Dendritic cell treated with granulocyte-macrophage colony-stimulating factor and Interleukin-4, amounts not matched to agents 40 ng/mL and 50 ng/mL, for 4 days (primary cell): ENCODE results near the gene RAMP1.
A peak's percentile ranks its signal among the peaks of the same experiment; 100 is the strongest.
"Not testable (repeated sequence)": the region's sequence is repeated elsewhere in the genome, so short reads cannot be mapped to it uniquely, and the experiment has no call there.

Source experiments
- H3K27ac Mint-ChIP-seq: one replicate; pipeline ENCODE4 v1.8.0; 2022; ENCODE audit warnings: mild to moderate bottlenecking, mixed read lengths
- H3K27me3 Mint-ChIP-seq: one replicate; pipeline ENCODE4 v1.8.0; 2022; ENCODE audit warnings: mild to moderate bottlenecking, mixed read lengths
- H3K36me3 Mint-ChIP-seq: one replicate; pipeline ENCODE4 v1.8.0; 2022; ENCODE audit warnings: low read depth, mixed read lengths
- H3K4me1 Mint-ChIP-seq: one replicate; pipeline ENCODE4 v1.8.0; 2022; ENCODE audit warnings: low read depth, mixed read lengths
- H3K4me3 Mint-ChIP-seq: one replicate; pipeline ENCODE4 v1.8.0; 2022; ENCODE audit warnings: mild to moderate bottlenecking, moderate library complexity, mixed read lengths
- H3K9me3 Mint-ChIP-seq: one replicate; pipeline ENCODE4 v1.8.0; 2022; ENCODE audit warnings: mixed read lengths
- intact Hi-C: fragments of 100-400 bp; cut with micrococcal nuclease; formaldehyde crosslinking; loops from one replicate; pipeline ENCODE4 v1.15.0; 2022

RAMP1 gene

GRCh38 chr2:237867465-237867864, 8.0 kb downstream of the RAMP1 start:
- peaks cover 100% of the 10 kb centered on the region for H3K36me3 Mint-ChIP-seq
- peaks cover 67% of the 10 kb centered on the region for H3K27me3 Mint-ChIP-seq
- H3K9me3 Mint-ChIP-seq = no peaks in the 10 kb centered on the region
- H3K27ac Mint-ChIP-seq = peak overlapping the region; percentile 68
- H3K4me3 Mint-ChIP-seq = no peak overlapping the region
- peaks cover 93% of the 10 kb centered on the region for H3K4me1 Mint-ChIP-seq
- intact Hi-C loops = loop anchor here (5.0 kb wide), 1 partner anchor 100 kb away; the partner anchor contains the start of gene UBE2F

- intact Hi-C loops = loop anchor here (5.0 kb wide), 1 partner anchor 99 kb away; the partner anchor contains the start of gene UBE2F
- Mint-ChIP-seq H3K4me3 (peak overlapping the region; percentile 50), H3K27me3 (peaks cover 62% of the 10 kb centered on the region), H3K27ac (peak overlapping the region; percentile 68), H3K4me1 (peaks cover 93% of the 10 kb centered on the region), H3K36me3 (peaks cover 98% of the 10 kb centered on the region)
- not testable (repeated sequence) for H3K9me3 Mint-ChIP-seq
Measured at GRCh38 chr2:237868074-237868473, 8.7 kb downstream of the RAMP1 start.

GRCh38 chr2:237868631-237869342, 9.4 kb downstream of the RAMP1 start:
- Mint-ChIP-seq H3K27me3 (peaks cover 67% of the 10 kb centered on the region), H3K4me3 (peak overlapping the region; percentile 50)
- intact Hi-C loops = loop anchor here (5.0 kb wide), 1 partner anchor 99 kb away; the partner anchor contains the start of gene UBE2F

GRCh38 chr2:237869343-237870102, 10.1 kb downstream of the RAMP1 start:
- Mint-ChIP-seq H3K9me3 (no peaks in the 10 kb centered on the region), H3K36me3 (peaks cover 98% of the 10 kb centered on the region), H3K27me3 (peaks cover 71% of the 10 kb centered on the region), H3K4me1 (peaks cover 94% of the 10 kb centered on the region), H3K4me3 (peak overlapping the region; percentile 50), H3K27ac (peak overlapping the region; percentile 68)
- intact Hi-C loops = loop anchor here (5.0 kb wide), 1 partner anchor 98 kb away; the partner anchor contains the start of gene UBE2F

More at GRCh38 chr2:237868631-237869342, 9.4 kb downstream of the RAMP1 start:
- Mint-ChIP-seq H3K4me1 (peaks cover 94% of the 10 kb centered on the region), H3K36me3 (peaks cover 98% of the 10 kb centered on the region), H3K9me3 (no peaks in the 10 kb centered on the region), H3K27ac (peak overlapping the region; percentile 68)

- H3K9me3 Mint-ChIP-seq = no peaks in the 10 kb centered on the region
- H3K36me3 Mint-ChIP-seq = peaks cover 98% of the 10 kb centered on the region
- no peak overlapping the region for H3K4me3 Mint-ChIP-seq
- peak overlapping the region; percentile 37 for H3K27ac Mint-ChIP-seq
- peaks cover 93% of the 10 kb centered on the region for H3K4me1 Mint-ChIP-seq
- H3K27me3 Mint-ChIP-seq = peaks cover 70% of the 10 kb centered on the region
- intact Hi-C loops = no loop called here
Measured at GRCh38 chr2:237870126-237870525, 10.7 kb downstream of the RAMP1 start.

- intact Hi-C loops = no loop called here
- peaks cover 93% of the 10 kb centered on the region for H3K4me1 Mint-ChIP-seq
- no peaks in the 10 kb centered on the region for H3K9me3 Mint-ChIP-seq
- H3K27me3 Mint-ChIP-seq = peaks cover 77% of the 10 kb centered on the region
- peak overlapping the region; percentile 7 for H3K4me3 Mint-ChIP-seq
- H3K36me3 Mint-ChIP-seq = peaks cover 98% of the 10 kb centered on the region
- H3K27ac Mint-ChIP-seq = peak overlapping the region; percentile 37
Measured at GRCh38 chr2:237870754-237871651, 11.6 kb downstream of the RAMP1 start.

GRCh38 chr2:237872178-237872887, 12.9 kb downstream of the RAMP1 start:
- peaks cover 98% of the 10 kb centered on the region for H3K36me3 Mint-ChIP-seq
- peak overlapping the region; percentile 70 for H3K27ac Mint-ChIP-seq
- H3K4me1 Mint-ChIP-seq = peaks cover 94% of the 10 kb centered on the region
- no peak overlapping the region for H3K4me3 Mint-ChIP-seq
- intact Hi-C loops = no loop called here
- H3K9me3 Mint-ChIP-seq = no peaks in the 10 kb centered on the region
- H3K27me3 Mint-ChIP-seq = peaks cover 67% of the 10 kb centered on the region

- H3K27me3 Mint-ChIP-seq = peaks cover 59% of the 10 kb centered on the region
- H3K9me3 Mint-ChIP-seq = no peaks in the 10 kb centered on the region
- peaks cover 98% of the 10 kb centered on the region for H3K36me3 Mint-ChIP-seq
Measured at GRCh38 chr2:237873421-237873831, 14.0 kb downstream of the RAMP1 start.

GRCh38 chr2:237873897-237874551, 14.6 kb downstream of the RAMP1 start:
- H3K9me3 Mint-ChIP-seq = no peaks in the 10 kb centered on the region
- no peak overlapping the region for H3K4me3 Mint-ChIP-seq
- intact Hi-C loops = no loop called here
- peak overlapping the region; percentile 70 for H3K27ac Mint-ChIP-seq
- peaks cover 93% of the 10 kb centered on the region for H3K4me1 Mint-ChIP-seq
- peaks cover 98% of the 10 kb centered on the region for H3K36me3 Mint-ChIP-seq
- peaks cover 53% of the 10 kb centered on the region for H3K27me3 Mint-ChIP-seq

More at GRCh38 chr2:237873421-237873831, 14.0 kb downstream of the RAMP1 start:
- Mint-ChIP-seq H3K27ac (peak overlapping the region; percentile 70), H3K4me3 (no peak overlapping the region), H3K4me1 (peaks cover 93% of the 10 kb centered on the region)
- intact Hi-C loops = no loop called here

- Mint-ChIP-seq H3K27me3 (peaks cover 46% of the 10 kb centered on the region), H3K4me1 (peaks cover 90% of the 10 kb centered on the region), H3K27ac (peak overlapping the region; percentile 65), H3K36me3 (peaks cover 97% of the 10 kb centered on the region), H3K4me3 (no peak overlapping the region), H3K9me3 (no peaks in the 10 kb centered on the region)
- intact Hi-C loops = no loop called here
Measured at GRCh38 chr2:237874585-237875161, 15.2 kb downstream of the RAMP1 start.

- no peaks in the 10 kb centered on the region for H3K9me3 Mint-ChIP-seq
- no peak overlapping the region for H3K4me3 Mint-ChIP-seq
- H3K27me3 Mint-ChIP-seq = peaks cover 40% of the 10 kb centered on the region
- H3K36me3 Mint-ChIP-seq = peaks cover 97% of the 10 kb centered on the region
- H3K4me1 Mint-ChIP-seq = peaks cover 84% of the 10 kb centered on the region
- intact Hi-C loops = no loop called here
- H3K27ac Mint-ChIP-seq = peak overlapping the region; percentile 60
Measured at GRCh38 chr2:237875256-237876060, 16.0 kb downstream of the RAMP1 start.
